Measurements from ENCODE around the gene TMEM233.
A peak's percentile ranks its signal among the peaks of the same experiment; 100 is the strongest.

TMEM233 gene

GRCh38 chr12:119593578-119594398 is at the start of gene TMEM233:
TMEM233 (plus strand) TSS chr12:119593774; CDS start chr12:119593849, 75 bp downstream.
- DNase-seq = no peak

GRCh38 chr12:119544765-119545625 is 48.6 kb upstream of the TMEM233 start:
- peak; percentile 31 for DNase-seq

- no peak for DNase-seq
Measured at GRCh38 chr12:119546340-119546739, 47.2 kb upstream of the TMEM233 start.

GRCh38 chr12:119547001-119547400 is 46.6 kb upstream of the TMEM233 start:
- no peak for DNase-seq

GRCh38 chr12:119556854-119557253 is 36.7 kb upstream of the TMEM233 start:
- no peak for DNase-seq

GRCh38 chr12:119565404-119565803 is 28.2 kb upstream of the TMEM233 start:
- DNase-seq = no peak

GRCh38 chr12:119570771-119571170 is 22.8 kb upstream of the TMEM233 start:
- no peak for DNase-seq

GRCh38 chr12:119573086-119573485 is 20.5 kb upstream of the TMEM233 start:
- no peak for DNase-seq

- DNase-seq = no peak
Measured at GRCh38 chr12:119574255-119574654, 19.3 kb upstream of the TMEM233 start.

GRCh38 chr12:119576118-119576810 is 17.3 kb upstream of the TMEM233 start:
- DNase-seq = no peak

- DNase-seq = no peak
Measured at GRCh38 chr12:119576915-119577314, 16.7 kb upstream of the TMEM233 start.

GRCh38 chr12:119578112-119578511 is 15.5 kb upstream of the TMEM233 start:
- DNase-seq = no peak

GRCh38 chr12:119589097-119589496 is 4.5 kb upstream of the TMEM233 start:
- no peak for DNase-seq

GRCh38 chr12:119589634-119590033 is 3.9 kb upstream of the TMEM233 start:
- DNase-seq = no peak

GRCh38 chr12:119592232-119592631 is 1.3 kb upstream of the TMEM233 start:
- no peak for DNase-seq

GRCh38 chr12:119594399-119594730 is 791 bp downstream of the TMEM233 start:
- DNase-seq = no peak

GRCh38 chr12:119594772-119595445 is 1.3 kb downstream of the TMEM233 start:
- no peak for DNase-seq

GRCh38 chr12:119598159-119598558 is 4.6 kb downstream of the TMEM233 start:
- DNase-seq = no peak

GRCh38 chr12:119601877-119602733 is 8.5 kb downstream of the TMEM233 start:
- DNase-seq = no peak

GRCh38 chr12:119602734-119603094 is 9.1 kb downstream of the TMEM233 start:
- DNase-seq = no peak

GRCh38 chr12:119603767-119604166 is 10.2 kb downstream of the TMEM233 start:
- DNase-seq = no peak

- DNase-seq = no peak
Measured at GRCh38 chr12:119609358-119609757, 15.8 kb downstream of the TMEM233 start.

All from NCI-H1092 (cell line).